K562 (cell line): Measurements from ENCODE around the gene MDC1. TPM values are rescaled to one million over a fixed set of nuclear protein-coding genes. Genes with fewer than 3 reads are reported as not detected.
A peak's percentile ranks its signal among the peaks of the same experiment; 100 is the strongest.

Experiments
- CREBBP ChIP-seq: IDR thresholded peaks from one replicate; pipeline ENCODE4 v1.6.1; 2012; ENCODE audit warnings: low read depth, mild to moderate bottlenecking, control low read depth, inconsistent platforms, low read length
- EP400 ChIP-seq: fragments of 450-650 bp; IDR thresholded peaks from 2 replicates; pipeline ENCODE4 v1.6.1; 2017; ENCODE audit warnings: antibody characterized with exemption, mild to moderate bottlenecking, moderate library complexity
- EZH2 ChIP-seq: IDR thresholded peaks from 2 replicates; pipeline ENCODE4 v1.6.1; 2012; ENCODE audit warnings: low read depth, mild to moderate bottlenecking, inconsistent platforms, low read length, borderline replicate concordance
- HDAC3 ChIP-seq: fragments of 450-650 bp; IDR thresholded peaks from 2 replicates; pipeline ENCODE4 v1.6.1; 2018; ENCODE audit warnings: borderline replicate concordance, mild to moderate bottlenecking, moderate library complexity; ENCODE audit not compliant: partially characterized antibody
- HNRNPH1 ChIP-seq: fragments of 200-400 bp; formaldehyde crosslinking; optimal IDR thresholded peaks from 2 replicates; pipeline ENCODE3; 2017; ENCODE audit warnings: low read depth, mild to moderate bottlenecking, low read length, moderate library complexity
- HNRNPK ChIP-seq: fragments of 200-400 bp; formaldehyde crosslinking; IDR thresholded peaks from one replicate; pipeline ENCODE4 v1.6.1; 2018; ENCODE audit warnings: mild to moderate bottlenecking, low read depth, low read length; ENCODE audit not compliant: poor library complexity, severe bottlenecking
- HNRNPLL ChIP-seq: fragments of 200-400 bp; formaldehyde crosslinking; IDR thresholded peaks from 2 replicates; pipeline ENCODE4 v1.6.1; 2017; ENCODE audit warnings: low read length, low read depth, mild to moderate bottlenecking; ENCODE audit not compliant: poor library complexity, severe bottlenecking
- MAFK ChIP-seq: IDR thresholded peaks from 2 replicates; pipeline ENCODE4 v1.6.1; 2011; ENCODE audit warnings: low read length, improper control_type of control experiment
- MTA1 ChIP-seq: fragments of 450-650 bp; IDR thresholded peaks from 2 replicates; pipeline ENCODE4 v1.6.1; 2017; ENCODE audit warnings: borderline replicate concordance
- RBFOX2 ChIP-seq: fragments of 200-400 bp; formaldehyde crosslinking; IDR thresholded peaks from 2 replicates; pipeline ENCODE4 v1.6.1; 2017; ENCODE audit warnings: low read depth, mild to moderate bottlenecking, low read length, moderate library complexity
- RFX5 ChIP-seq: IDR thresholded peaks from 2 replicates; pipeline ENCODE4 v1.6.1; 2011; ENCODE audit warnings: low read depth, mild to moderate bottlenecking, improper control_type of control experiment, low read length
- RNF2 ChIP-seq: sonication (generic); IDR thresholded peaks from 2 replicates; pipeline ENCODE4 v1.6.1; 2016
- SMAD3 ChIP-seq: fragments of 450-650 bp; formaldehyde crosslinking; conservative IDR thresholded peaks from 2 replicates; pipeline ENCODE4 v1.4.0; 2020; ENCODE audit warnings: mild to moderate bottlenecking
- TEAD1 ChIP-seq, 2 experiments: fragments of 450-650 bp in 1 of 2; sonication (generic) in 1 of 2; formaldehyde crosslinking; IDR thresholded peaks; 2 replicates each; pipeline versions ENCODE4 v1.4.0 to v1.8.0; 2020 to 2022; ENCODE audit warnings: mild to moderate bottlenecking in 2 of 2, missing genetic modification reagents in 1 of 2
- ZFPM2 ChIP-seq: fragments of 250-450 bp; sonication (Bioruptor Pico); IDR thresholded peaks from 2 replicates; pipeline ENCODE4 v1.5.1; 2022; ENCODE audit warnings: mild to moderate bottlenecking
- ZNF217 ChIP-seq: sonication (generic); formaldehyde crosslinking; IDR thresholded peaks from 2 replicates; pipeline ENCODE4 v1.8.0; 2022; ENCODE audit warnings: mild to moderate bottlenecking, missing genetic modification reagents
- ZNF253 ChIP-seq: fragments of 250-450 bp; sonication (Bioruptor Pico); conservative IDR thresholded peaks from 2 replicates; pipeline ENCODE4 v1.6.1; 2021; ENCODE audit warnings: mild to moderate bottlenecking
- ZNF584 ChIP-seq: fragments of 200-800 bp; sonication (Bioruptor generic); IDR thresholded peaks from 2 replicates; pipeline ENCODE4 v1.6.1; 2016; ENCODE audit warnings: low read depth, mild to moderate bottlenecking, missing genetic modification characterization, missing compliant biosample characterization
- ZNF778 ChIP-seq: fragments of 450-650 bp; formaldehyde crosslinking; IDR thresholded peaks from 2 replicates; pipeline ENCODE4 v1.4.0; 2020; ENCODE audit warnings: mild to moderate bottlenecking, moderate library complexity
- polyA plus RNA-seq, 8 experiments: library from polyadenylated mRNA; depleted of rRNA in 4 of 8; stranded (reverse) in 5 of 8; unstranded in 3 of 8; fragments of >200 nt; fragmentation: Nextera tagmentation in 2 of 8; fragmentation: Illumina TruSeq in 1 of 8; extraction: Ambion mirVana in 2 of 8; extraction: Trizol in 1 of 8; gene quantifications; 2 replicates each; pipeline versions ENCODE4 v1.2.1 to v1.2.3, GENCODE V29; 2011 to 2014; ENCODE audit warnings: inconsistent platforms in 1 of 8, missing spikeins in 1 of 8
- total RNA-seq, 7 experiments: library from RNA; depleted of rRNA in 6 of 7; stranded (reverse); fragments of >200 nt in 6 of 7; fragmentation: Illumina TruSeq in 2 of 7; extraction: Trizol in 2 of 7; gene quantifications; 2 replicates each; pipeline versions ENCODE4 v1.2.1 to v1.2.3, GENCODE V29; 2011 to 2021; ENCODE audit warnings: low replicate concordance in 1 of 7
- TF ChIP-seq, protein P1 (sequence below): sonication (generic); formaldehyde crosslinking; IDR thresholded peaks from 2 replicates; pipeline ENCODE4 v1.8.0; 2023; ENCODE audit warnings: mild to moderate bottlenecking, missing genetic modification reagents
- TF ChIP-seq, protein P2 (sequence below): fragments of 250-450 bp; sonication (Bioruptor Pico); IDR thresholded peaks from 2 replicates; pipeline ENCODE4 v1.5.0; 2021; ENCODE audit warnings: mild to moderate bottlenecking, borderline replicate concordance
- TF ChIP-seq, protein P3 (sequence below), 2 experiments: fragments of 250-450 bp in 1 of 2; fragments of 450-650 bp in 1 of 2; sonication (Bioruptor Pico) in 1 of 2; IDR thresholded peaks; 2 replicates each; pipeline versions ENCODE4 v1.6.1 to v1.8.0; 2016 to 2021; ENCODE audit warnings: mild to moderate bottlenecking in 2 of 2, moderate library complexity in 2 of 2, missing compliant biosample characterization in 1 of 2, missing genetic modification characterization in 1 of 2

The MDC1 gene
- total and polyA plus RNA-seq, 9 of the 15 experiments (the other 6 are each of a cell fraction or from before 2014, with no cell fraction given), result 8.2 to 114 (median 20.0) TPM

DNA sequence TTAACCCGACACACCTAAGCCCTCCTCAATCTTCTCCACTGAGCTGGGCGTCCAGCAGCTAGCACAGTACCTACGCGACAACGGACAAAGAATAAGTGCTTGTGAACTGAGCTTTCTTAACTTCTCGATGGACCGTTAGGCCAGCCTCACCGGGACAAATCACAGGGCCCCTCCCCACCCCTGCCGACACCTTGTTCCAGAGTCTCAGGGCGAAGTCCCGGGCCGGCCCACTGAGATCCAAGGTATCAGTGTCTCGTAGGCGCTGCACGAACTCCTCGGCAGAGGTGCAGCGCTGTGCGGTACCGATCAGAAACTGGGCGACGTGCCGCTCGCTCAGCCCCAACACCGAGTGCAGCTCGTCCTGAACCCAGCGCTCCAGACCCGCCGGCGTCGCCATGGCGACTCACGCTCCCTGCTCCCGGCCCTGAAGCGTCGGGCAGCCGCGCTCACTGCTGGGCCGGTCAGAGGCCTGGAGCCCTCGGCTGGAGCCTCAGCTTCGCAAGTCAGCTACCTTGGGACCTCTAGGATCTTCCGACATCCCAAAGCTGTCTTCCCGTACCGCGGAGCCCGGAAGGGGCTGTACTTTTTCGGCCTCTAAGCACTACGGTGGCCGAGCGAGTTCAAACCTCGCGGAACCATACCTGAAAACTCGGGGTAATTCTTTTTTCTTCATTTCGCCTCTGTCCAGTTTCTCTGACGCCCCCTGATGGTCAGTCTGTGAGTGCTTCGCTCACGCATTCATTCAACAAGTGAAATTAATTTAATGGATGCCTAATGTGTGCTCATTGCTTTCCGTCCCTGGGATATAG is 44.4 kb downstream of the MDC1 start, which contains the start of gene DHX16 (continued):
- TF ChIP-seq, protein P1, sequence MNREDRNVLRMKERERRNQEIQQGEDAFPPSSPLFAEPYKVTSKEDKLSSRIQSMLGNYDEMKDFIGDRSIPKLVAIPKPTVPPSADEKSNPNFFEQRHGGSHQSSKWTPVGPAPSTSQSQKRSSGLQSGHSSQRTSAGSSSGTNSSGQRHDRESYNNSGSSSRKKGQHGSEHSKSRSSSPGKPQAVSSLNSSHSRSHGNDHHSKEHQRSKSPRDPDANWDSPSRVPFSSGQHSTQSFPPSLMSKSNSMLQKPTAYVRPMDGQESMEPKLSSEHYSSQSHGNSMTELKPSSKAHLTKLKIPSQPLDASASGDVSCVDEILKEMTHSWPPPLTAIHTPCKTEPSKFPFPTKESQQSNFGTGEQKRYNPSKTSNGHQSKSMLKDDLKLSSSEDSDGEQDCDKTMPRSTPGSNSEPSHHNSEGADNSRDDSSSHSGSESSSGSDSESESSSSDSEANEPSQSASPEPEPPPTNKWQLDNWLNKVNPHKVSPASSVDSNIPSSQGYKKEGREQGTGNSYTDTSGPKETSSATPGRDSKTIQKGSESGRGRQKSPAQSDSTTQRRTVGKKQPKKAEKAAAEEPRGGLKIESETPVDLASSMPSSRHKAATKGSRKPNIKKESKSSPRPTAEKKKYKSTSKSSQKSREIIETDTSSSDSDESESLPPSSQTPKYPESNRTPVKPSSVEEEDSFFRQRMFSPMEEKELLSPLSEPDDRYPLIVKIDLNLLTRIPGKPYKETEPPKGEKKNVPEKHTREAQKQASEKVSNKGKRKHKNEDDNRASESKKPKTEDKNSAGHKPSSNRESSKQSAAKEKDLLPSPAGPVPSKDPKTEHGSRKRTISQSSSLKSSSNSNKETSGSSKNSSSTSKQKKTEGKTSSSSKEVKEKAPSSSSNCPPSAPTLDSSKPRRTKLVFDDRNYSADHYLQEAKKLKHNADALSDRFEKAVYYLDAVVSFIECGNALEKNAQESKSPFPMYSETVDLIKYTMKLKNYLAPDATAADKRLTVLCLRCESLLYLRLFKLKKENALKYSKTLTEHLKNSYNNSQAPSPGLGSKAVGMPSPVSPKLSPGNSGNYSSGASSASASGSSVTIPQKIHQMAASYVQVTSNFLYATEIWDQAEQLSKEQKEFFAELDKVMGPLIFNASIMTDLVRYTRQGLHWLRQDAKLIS, result peak; percentile 61; the same call in 1 of the 2 replicates
- TF ChIP-seq HNRNPLL, result peak; percentile 19
- peak; percentile 10 to 88; a peak in 2 of 4 replicates for TF ChIP-seq TEAD1 (CRISPR knock-in tag; IDR thresholded peaks at IDR 0.05)
- TF ChIP-seq CREBBP, result no peak
- TF ChIP-seq RNF2, result no peak
- TF ChIP-seq MAFK, result no peak; the same call in 1 of the 2 replicates
- no peak for TF ChIP-seq MTA1
- no peak for TF ChIP-seq ZNF217
- TF ChIP-seq SMAD3 (CRISPR knock-in tag), result no peak
- peak; percentile 82 for TF ChIP-seq RBFOX2
- TF ChIP-seq, protein P2, sequence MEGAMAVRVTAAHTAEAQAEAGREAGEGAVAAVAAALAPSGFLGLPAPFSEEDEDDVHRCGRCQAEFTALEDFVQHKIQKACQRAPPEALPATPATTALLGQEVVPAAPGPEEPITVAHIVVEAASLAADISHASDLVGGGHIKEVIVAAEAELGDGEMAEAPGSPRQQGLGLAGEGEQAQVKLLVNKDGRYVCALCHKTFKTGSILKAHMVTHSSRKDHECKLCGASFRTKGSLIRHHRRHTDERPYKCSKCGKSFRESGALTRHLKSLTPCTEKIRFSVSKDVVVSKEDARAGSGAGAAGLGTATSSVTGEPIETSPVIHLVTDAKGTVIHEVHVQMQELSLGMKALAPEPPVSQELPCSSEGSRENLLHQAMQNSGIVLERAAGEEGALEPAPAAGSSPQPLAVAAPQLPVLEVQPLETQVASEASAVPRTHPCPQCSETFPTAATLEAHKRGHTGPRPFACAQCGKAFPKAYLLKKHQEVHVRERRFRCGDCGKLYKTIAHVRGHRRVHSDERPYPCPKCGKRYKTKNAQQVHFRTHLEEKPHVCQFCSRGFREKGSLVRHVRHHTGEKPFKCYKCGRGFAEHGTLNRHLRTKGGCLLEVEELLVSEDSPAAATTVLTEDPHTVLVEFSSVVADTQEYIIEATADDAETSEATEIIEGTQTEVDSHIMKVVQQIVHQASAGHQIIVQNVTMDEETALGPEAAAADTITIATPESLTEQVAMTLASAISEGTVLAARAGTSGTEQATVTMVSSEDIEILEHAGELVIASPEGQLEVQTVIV, result no peak
- TF ChIP-seq, protein P3, sequence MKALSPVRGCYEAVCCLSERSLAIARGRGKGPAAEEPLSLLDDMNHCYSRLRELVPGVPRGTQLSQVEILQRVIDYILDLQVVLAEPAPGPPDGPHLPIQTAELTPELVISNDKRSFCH (CRISPR knock-in tag; IDR thresholded peaks at IDR 0.05), result no peak
- TF ChIP-seq, protein P3 (tag; IDR thresholded peaks at IDR 0.05), result peak; percentile 64; the same call in 1 of the 2 replicates
- no peak for TF ChIP-seq ZNF253 (CRISPR knock-in tag)
- no peak for TF ChIP-seq ZNF584
- TF ChIP-seq EP400, result peak; percentile 72
- TF ChIP-seq HNRNPH1, result no peak
- no peak for TF ChIP-seq ZFPM2
- TF ChIP-seq EZH2, result no peak
- TF ChIP-seq ZNF778 (CRISPR knock-in tag), result no peak
- no peak for TF ChIP-seq RFX5
- TF ChIP-seq HNRNPK, result no peak
- no peak for TF ChIP-seq HDAC3
